SH-SY5Y (cell line): Measurements from ENCODE around the gene KCNE5.

Experiments
- GATA2 ChIP-seq: IDR thresholded peaks from 2 replicates; pipeline ENCODE4 v1.6.1; 2011; ENCODE audit warnings: mild to moderate bottlenecking, low read depth, low read length
- GATA3 ChIP-seq: IDR thresholded peaks from 2 replicates; pipeline ENCODE4 v1.6.1; 2011; ENCODE audit warnings: low read depth, mild to moderate bottlenecking, low read length, moderate library complexity

The KCNE5 gene

DNA sequence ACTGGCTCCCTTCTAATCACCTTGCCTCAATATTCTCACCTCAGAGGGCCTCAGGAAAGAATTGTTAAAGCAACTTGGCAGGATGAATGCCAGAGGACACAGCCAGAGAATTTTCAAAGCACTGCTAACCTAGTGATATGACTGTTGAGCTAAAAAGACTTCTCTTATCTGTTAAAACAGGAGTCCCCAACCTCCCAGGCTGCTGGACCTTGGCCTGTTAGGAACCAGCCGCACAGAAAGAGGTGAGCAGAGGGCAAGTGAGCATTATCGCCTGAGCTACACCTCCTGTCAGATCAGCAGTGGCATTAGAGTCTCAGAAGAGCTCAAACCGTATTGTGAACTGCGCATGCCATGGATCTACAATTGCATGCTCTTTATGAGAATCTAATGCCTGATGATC is 1.7 kb upstream of the KCNE5 start:
- TF ChIP-seq GATA2 (no peak), GATA3 (no peak)

GRCh38 chrX:109623997-109624396 is 975 bp downstream of the KCNE5 start:
- no peak for TF ChIP-seq GATA3
- no peak for TF ChIP-seq GATA2

DNA sequence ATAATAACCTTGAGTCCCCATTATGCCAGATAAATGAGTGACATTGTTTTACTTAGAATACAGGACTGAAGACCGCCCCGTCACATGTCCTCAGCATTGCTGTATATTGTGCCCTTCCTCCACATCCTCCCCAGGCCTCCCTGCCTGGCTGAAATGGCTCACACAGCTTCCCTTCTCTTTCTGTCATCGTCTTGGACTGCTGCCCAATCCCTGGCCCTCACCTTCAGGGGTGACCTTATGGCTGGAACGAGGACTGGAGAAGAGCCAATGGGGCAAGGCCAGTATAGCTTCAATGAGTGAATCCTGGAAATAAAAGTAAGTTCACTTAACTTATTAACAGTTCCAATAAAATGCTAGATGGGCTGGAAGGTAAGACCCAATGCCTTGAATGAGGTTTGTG is 2.7 kb downstream of the KCNE5 start:
- TF ChIP-seq GATA2 (no peak), GATA3 (no peak)

DNA sequence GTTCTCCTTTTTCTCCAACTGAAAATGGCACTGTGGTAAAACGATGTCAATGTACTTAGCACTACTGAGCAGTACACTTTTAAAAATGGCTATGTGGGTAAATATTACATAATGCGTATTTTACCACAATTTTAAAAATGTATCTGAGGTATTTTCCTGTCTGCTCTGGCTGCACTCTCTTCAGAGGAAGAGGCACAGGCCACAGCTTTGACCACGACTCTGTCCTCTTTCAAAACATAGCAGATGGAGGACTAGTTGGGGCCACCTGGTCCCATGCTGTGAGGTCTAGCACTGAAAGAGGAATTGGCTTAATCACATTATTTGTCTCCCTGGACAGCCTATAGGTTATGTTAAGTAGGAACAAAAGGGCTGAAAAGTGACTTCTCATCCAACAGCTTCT is 5.2 kb downstream of the KCNE5 start:
- TF ChIP-seq GATA2 (no peak), GATA3 (no peak)

DNA sequence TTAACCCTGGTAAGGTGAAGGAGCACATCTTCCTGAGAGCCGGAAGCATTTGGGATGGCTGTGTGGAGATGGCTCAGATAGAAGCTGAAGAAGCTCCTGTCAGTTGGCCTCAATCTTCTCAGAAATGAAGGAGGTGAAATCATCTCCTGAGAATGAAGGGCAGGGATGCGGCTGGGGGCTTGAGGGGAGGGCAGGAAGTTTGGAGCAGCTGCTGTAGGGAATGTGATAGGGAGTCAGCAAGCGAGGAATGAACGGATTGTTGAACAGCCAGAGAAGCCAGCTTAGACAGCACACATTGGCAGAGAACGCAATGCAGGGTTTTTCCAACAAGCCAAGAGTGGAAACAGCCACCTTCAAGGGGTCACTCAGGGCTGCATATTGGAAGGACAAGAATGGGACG is 10.0 kb downstream of the KCNE5 start:
- TF ChIP-seq GATA2 (no peak), GATA3 (no peak)

DNA sequence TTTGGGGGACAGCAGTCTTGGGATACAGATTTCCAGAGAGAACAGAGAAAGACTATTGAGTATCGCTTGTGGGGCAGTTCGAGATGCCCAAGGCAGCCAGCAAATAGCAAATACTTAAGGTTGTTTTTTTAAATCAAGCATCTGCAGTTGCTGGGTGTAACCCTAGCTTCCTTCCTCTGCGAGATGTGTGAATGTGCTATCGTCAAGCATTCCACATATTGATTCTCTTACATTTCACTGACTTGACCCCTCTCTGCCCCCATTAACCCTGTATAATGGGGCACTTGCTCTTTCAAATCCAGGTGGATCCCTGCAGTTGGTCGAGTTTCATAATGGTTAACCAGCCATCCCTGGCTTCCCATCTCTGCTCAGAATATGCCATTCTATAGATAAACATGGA is 23.5 kb downstream of the KCNE5 start:
- TF ChIP-seq GATA3 (no peak), GATA2 (no peak)

DNA sequence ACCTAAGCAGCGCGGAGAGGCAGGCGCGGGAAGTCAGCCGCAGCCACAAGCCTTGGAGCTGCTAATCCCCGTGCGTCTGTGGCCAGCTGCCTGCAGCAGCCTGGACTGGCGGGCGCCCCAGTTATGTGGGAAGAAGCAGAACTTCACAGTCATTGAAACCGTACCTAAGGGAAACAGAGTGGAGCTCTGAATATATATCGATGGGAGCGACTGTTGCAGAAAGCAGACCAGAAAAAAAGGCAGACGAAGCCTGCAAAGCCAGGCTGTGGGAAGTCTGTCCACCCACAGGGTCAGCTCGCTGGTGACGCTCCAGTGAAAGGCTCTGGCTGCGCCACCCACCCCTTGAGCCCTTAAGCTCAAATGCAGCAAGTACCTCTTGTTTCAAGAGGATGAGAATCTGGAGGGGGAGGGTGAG is 24.7 kb downstream of the KCNE5 start:
- TF ChIP-seq GATA2 (no peak), GATA3 (no peak)

GRCh38 chrX:109596015-109596414 is 29.0 kb downstream of the KCNE5 start:
- TF ChIP-seq GATA2: no peak
- no peak for TF ChIP-seq GATA3

DNA sequence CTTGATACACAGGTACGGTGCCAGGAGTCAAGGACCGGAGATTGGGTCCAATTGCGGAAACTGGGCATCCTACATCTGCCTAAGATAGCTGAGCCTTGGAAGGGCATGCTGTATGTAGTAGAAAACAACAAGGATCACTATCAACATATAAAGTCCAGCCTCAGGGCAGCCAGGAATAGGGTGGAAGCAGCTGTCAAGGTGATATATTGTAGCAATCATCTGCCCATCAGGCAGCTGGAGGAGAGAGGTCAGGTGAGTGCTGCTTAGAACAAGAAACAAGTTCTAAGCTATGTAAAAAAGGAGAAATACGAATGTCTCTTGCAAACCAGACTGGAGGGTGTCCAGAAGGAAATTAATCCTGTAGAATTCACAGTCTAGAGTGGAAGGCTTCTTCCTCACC is 34.8 kb downstream of the KCNE5 start:
- no peak for TF ChIP-seq GATA2
- TF ChIP-seq GATA3: no peak

DNA sequence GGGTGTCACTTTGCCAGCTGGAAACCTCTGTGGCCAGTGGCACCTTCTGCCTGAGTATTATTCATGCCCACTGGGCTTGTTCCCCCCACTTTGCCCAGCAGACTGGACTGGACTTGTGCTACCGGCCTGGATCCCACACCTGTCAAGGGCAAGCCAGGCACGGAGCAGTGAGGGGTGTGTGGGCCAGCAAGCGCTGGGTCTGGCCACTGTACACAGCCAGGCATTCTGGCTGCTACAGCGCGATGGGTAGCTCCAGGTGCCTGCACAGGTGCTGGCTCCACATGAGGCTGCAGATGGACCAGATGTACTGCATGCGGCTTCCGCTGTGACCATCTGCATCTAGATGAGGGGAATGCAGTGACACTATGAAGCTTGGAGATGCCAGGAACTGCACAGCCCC is 39.5 kb downstream of the KCNE5 start:
- TF ChIP-seq GATA2 (no peak), GATA3 (no peak)

GRCh38 chrX:109578916-109579315 is 46.1 kb downstream of the KCNE5 start:
- TF ChIP-seq GATA3 (no peak), GATA2 (no peak)

GRCh38 chrX:109577055-109577454 is 47.9 kb downstream of the KCNE5 start:
- TF ChIP-seq GATA2 (no peak), GATA3 (no peak)
